NT2/D1 (cell line): ENCODE data around the gene AMBN.
"Not testable (repeated sequence)": the region's sequence is repeated elsewhere in the genome, so short reads cannot be mapped to it uniquely, and the experiment has no call there.

Experiments used
- DNase-seq: peaks from one replicate; pipeline ENCODE4 v3.0.0-alpha.2; 2011; ENCODE audit warnings: low read depth, low spot score
- H3K27me3 ChIP-seq: 2 replicates; pipeline ENCODE4 v1.6.0; 2011; ENCODE audit warnings: mild to moderate bottlenecking; ENCODE audit not compliant: insufficient read length, insufficient read depth
- H3K36me3 ChIP-seq: 2 replicates; pipeline ENCODE4 v1.6.1; 2011; ENCODE audit warnings: mild to moderate bottlenecking, low read length, mixed read lengths; ENCODE audit not compliant: insufficient read depth, insufficient read length
- H3K4me1 ChIP-seq: 2 replicates; pipeline ENCODE4 v1.5.1; 2011; ENCODE audit not compliant: insufficient read depth, insufficient read length
- H3K4me3 ChIP-seq: 2 replicates; pipeline ENCODE4 v1.5.1; 2011; ENCODE audit warnings: low read depth; ENCODE audit not compliant: insufficient read length
- H3K9ac ChIP-seq: 2 replicates; pipeline ENCODE4 v1.6.0; 2011; ENCODE audit warnings: low read depth; ENCODE audit not compliant: insufficient read length
- H3K9me3 ChIP-seq: 2 replicates; pipeline ENCODE4 v1.5.1; 2011; ENCODE audit warnings: mild to moderate bottlenecking, low read length; ENCODE audit not compliant: insufficient read depth
- SUZ12 ChIP-seq: IDR thresholded peaks from 2 replicates; pipeline ENCODE4 v1.6.1; 2011; ENCODE audit not compliant: insufficient read length, insufficient read depth; ENCODE audit errors: extremely low read depth
- YY1 ChIP-seq: IDR thresholded peaks from 2 replicates; pipeline ENCODE4 v1.6.1; 2011; ENCODE audit not compliant: insufficient read length, insufficient read depth
- ZNF274 ChIP-seq: IDR thresholded peaks from 2 replicates; pipeline ENCODE4 v1.6.1; 2011; ENCODE audit warnings: mild to moderate bottlenecking, low read depth, low read length

The AMBN gene

GRCh38 chr4:70640192-70640591 is 48.1 kb downstream of the AMBN start:
- Histone ChIP-seq H3K36me3 (no peaks in the 10 kb centered on the region), H3K4me3 (no peak overlapping the region), H3K27me3 (no peaks in the 10 kb centered on the region), H3K4me1 (no peaks in the 10 kb centered on the region), H3K9ac (no peak overlapping the region), H3K9me3 (no peaks in the 10 kb centered on the region)
- no peak for DNase-seq
- TF ChIP-seq ZNF274, result no peak
- no peak for TF ChIP-seq SUZ12
- no peak for TF ChIP-seq YY1

GRCh38 chr4:70650741-70651140 is 58.7 kb downstream of the AMBN start:
- H3K4me1 ChIP-seq, H3K9ac ChIP-seq, H3K4me3 ChIP-seq, H3K9me3 ChIP-seq, H3K36me3 ChIP-seq, H3K27me3 ChIP-seq, DNase-seq: not testable (repeated sequence)

- Histone ChIP-seq H3K36me3 (no peaks in the 10 kb centered on the region), H3K9ac (no peak overlapping the region), H3K4me3 (no peak overlapping the region), H3K4me1 (no peaks in the 10 kb centered on the region), H3K9me3 (no peaks in the 10 kb centered on the region), H3K27me3 (no peaks in the 10 kb centered on the region)
- TF ChIP-seq YY1 (no peak), ZNF274 (no peak), SUZ12 (no peak)
- no peak for DNase-seq
These were observed 59.9 kb downstream of the AMBN start for GRCh38 chr4:70651864-70652506.

GRCh38 chr4:70654605-70655011 is 62.6 kb downstream of the AMBN start:
- no peaks in the 10 kb centered on the region for H3K9me3 ChIP-seq
- no peaks in the 10 kb centered on the region for H3K27me3 ChIP-seq
- TF ChIP-seq ZNF274, result no peak
- no peak for TF ChIP-seq SUZ12
- no peak for TF ChIP-seq YY1
- no peak overlapping the region for H3K4me3 ChIP-seq
- no peaks in the 10 kb centered on the region for H3K36me3 ChIP-seq
- H3K9ac ChIP-seq, result no peak overlapping the region
- DNase-seq, result no peak
- H3K4me1 ChIP-seq, result no peaks in the 10 kb centered on the region
